Stimulated activated CD4-positive, alpha-beta T cell treated with anti-CD3 and anti-CD28 coated beads, Interleukin-1b, Interleukin-23, amount 100 ng/mL, for 1 hour (primary cell): Measurements from ENCODE around the gene KAZN.

ENCODE experiments used
- DNase-seq, 2 donors: peaks; one replicate each; pipeline ENCODE4 v3.0.0-alpha.2; 2020; ENCODE audit warnings: low read depth in 2 of 2

Gene KAZN

GRCh38 chr1:14887044-14887566 is 288.6 kb downstream of the KAZN start:
- no peak for DNase-seq

DNA sequence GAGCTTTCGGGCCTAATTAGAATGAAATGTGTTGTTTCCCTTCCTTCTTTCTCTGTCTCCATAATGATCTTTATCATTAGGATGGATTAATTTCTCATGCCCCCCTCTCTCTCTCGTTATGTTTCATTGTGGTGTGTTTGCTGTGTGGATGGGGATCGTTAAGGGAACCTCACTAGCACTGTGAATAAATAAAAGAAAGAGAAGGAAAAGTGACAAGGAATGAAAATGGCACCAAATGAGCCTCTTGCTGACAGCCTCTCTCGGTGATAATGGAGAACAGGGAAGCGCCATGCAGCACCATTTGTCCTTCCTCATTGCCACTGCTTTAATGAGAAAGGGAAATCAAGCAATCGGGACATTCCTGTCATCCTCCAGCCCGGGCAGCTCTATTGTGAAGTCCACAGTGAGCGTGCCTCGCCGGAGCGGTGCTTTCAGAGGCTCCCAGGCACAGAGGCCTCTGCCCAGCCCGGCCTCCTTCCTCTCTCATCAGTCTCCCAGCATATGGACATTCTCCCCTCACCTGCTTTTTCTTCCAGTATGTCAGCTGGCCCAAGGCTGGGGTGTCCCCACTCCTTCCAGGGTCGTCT is 289.4 kb downstream of the KAZN start:
- DNase-seq: no peak

- DNase-seq: no peak
Measured at GRCh38 chr1:14888374-14888773, 289.9 kb downstream of the KAZN start.

- DNase-seq: no peak
Measured at GRCh38 chr1:14889825-14890440, 291.4 kb downstream of the KAZN start.

DNA sequence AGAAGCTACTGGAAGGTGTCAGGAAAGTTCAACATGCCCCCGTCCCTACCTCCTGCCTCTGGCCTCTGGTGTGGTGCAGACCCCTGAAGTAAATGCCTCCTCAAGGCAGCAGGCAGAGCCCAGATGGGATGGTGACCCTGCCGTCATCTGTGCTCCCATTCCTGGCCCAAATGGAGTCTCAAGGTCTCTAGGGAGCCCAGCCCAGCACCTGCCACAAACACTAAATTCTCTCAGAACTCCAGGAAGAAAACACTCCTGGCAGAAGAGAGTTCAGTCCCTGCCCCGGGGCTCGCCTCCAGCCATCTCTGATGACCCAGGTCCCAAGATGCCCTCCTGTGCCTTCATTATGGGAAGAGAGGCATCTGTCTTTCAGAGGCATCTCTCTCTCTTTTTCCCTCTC is 293.5 kb downstream of the KAZN start:
- no peak for DNase-seq

DNA sequence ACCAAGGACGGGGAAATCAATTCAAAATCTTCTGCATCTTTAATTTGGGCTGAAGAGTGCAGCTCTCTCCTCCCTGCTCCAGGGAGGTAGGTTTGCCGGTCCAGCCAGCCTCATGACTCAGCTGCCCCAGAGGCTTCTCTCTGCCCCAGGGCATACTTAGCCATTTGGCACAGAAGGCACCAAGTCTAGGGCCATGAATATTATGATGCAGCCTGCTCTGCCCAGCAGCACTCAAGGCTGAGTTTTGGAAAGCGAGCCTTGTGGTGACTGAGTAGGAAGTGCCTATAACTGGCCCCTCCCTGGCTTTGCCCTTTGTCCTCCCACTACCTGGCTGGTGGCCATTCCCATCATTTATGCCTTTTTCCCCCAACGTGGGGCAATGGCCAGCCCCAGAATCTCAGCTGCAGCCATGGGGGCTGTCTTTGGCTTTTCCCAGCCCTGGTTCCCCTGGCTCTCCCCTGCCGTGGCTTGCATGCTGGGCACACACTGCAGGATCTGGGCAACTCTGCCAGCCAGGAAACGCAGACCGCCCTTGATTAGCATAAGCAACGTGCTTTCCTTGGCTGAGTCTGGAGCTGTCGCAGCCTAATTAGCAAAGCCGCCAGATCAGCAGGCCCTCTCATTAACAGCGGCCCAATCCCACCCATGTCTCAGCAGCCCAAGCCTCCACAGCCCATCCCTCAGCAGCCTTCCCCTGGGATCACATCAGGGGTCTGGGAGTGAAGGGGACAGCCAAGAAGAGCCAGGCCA is 296.5 kb downstream of the KAZN start:
- DNase-seq: no peak

DNA sequence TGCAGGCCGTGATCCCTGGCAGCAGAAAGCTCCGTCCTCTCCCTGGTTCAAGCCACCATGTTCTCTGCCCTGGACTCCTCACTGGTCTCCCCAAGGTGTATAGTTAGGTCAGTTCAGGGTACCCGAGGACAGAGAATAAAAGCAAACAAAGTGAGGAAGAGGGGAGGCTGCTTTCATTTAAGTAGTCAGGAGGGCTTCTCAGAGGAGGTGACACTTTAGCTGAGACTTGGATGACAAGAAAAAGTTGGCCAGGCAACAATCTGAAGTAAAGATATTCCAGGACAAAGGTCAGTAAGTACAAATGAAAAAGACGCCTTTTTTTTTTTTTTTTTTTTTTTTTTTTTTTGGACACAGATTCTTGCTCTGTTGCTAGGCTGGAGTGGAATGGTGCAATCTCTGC is 297.2 kb downstream of the KAZN start:
- no peak for DNase-seq

GRCh38 chr1:14896381-14897079 is 298.0 kb downstream of the KAZN start:
- DNase-seq: no peak

DNA sequence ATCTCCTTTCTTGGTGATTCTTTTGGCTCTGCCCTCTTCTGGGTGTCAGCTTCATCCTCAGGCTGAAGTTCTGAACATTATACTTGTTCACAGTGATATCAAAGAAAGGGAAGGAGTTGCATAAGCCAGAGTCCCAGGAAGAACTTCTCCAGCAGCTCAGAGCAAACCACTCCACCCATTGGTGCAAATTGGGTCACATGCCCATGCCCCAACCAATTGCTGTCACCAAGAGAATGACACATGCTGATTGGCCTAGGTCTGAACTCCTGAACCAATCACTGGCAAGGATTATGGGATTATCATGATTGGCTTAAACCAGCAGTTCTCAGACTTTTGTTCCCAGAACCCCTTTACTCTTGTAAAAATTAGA is 298.6 kb downstream of the KAZN start:
- no peak for DNase-seq

- DNase-seq: no peak
Measured at GRCh38 chr1:14897547-14897946, 299.1 kb downstream of the KAZN start.

GRCh38 chr1:14897997-14898645 is 299.6 kb downstream of the KAZN start:
- no peak for DNase-seq

DNA sequence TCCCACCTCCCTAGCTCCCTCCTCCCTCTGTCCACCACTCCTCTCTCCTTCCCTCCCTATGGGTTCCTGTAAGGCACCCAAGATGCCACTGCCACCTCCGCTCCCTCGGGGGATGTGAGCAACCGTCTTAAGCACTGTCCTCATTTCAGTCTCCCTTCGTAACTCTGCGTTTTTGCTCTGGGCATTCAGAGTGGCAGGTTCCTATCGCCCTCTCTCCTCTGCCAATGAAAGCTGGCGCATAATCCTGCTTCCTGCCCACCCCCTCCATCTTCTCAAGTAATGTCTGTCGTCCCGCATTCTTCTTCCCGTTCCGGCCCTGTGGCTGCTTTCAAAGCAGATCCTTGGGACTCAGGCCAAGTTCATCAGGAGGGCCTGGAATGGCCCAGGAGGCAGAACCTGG is 301.2 kb downstream of the KAZN start:
- DNase-seq: no peak

DNA sequence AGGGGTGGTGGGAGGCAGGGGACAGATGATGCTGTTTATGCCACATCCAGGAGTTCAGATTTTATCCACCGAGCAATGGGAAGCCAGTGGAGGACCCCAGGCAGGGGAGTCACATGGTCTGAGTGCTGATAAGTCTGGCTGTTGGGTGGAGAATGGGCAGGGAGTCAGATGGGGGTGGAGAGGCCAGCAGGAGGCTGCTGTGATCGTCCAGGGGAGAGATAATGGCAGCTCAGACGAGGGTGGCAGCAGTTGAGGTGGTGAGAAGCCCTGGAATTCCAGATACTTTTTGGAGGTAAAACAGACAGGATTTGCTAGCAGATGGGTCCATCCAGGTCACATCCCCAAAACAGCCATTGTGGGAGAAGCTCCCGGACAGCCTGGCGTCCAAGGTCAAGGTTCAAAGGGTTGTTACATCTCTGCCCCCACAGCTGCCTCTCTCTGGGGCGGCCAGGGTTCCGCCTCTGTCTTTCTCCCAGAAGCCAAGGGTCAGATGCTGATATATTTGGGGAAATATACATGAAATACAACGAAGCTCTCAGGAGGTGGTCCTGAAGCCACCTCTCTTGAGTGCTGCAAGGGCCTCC is 303.0 kb downstream of the KAZN start:
- no peak for DNase-seq

DNA sequence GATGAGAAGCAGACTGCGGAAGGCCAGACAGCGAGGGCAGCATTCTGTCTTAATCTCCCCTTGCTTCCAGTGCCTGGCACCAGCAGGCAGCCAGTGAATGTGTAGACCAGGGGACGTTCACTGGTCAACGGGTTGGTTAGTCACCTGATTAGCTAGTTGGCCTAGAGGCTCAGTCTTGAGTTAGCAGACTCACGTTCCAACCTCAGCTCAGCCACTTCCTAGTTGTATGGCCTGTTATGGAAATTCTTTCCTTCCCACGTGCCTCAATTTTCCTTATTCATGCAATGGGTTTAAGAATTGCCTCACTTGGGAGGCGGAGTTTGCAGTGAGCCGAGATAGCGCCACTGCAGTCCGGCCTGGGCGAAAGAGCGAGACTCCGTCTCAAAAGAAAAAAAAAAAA is 305.4 kb downstream of the KAZN start:
- DNase-seq: no peak

- no peak for DNase-seq
Measured at GRCh38 chr1:14906665-14907064, 308.2 kb downstream of the KAZN start.

- DNase-seq: no peak
Measured at GRCh38 chr1:14907416-14907815, 308.9 kb downstream of the KAZN start.

DNA sequence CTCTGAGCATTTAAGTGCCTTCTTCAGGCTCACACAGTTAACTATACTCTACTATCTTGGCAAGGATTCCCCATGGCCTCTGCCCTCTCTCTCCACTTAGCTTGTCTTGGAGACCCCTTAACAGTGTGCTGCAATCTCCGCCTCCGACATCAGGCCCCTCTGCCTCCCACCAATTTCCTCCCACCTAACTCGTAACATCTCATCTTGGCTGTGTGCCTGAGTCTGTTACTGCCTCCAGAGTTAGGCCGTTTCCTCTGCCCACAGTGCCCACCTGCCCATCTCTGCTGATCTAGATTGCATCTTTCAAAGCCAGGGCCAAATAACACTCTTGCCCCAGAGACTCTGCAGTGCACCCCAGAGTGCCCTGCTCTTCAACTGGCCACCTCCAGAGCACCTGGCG is 310.8 kb downstream of the KAZN start:
- no peak for DNase-seq

DNA sequence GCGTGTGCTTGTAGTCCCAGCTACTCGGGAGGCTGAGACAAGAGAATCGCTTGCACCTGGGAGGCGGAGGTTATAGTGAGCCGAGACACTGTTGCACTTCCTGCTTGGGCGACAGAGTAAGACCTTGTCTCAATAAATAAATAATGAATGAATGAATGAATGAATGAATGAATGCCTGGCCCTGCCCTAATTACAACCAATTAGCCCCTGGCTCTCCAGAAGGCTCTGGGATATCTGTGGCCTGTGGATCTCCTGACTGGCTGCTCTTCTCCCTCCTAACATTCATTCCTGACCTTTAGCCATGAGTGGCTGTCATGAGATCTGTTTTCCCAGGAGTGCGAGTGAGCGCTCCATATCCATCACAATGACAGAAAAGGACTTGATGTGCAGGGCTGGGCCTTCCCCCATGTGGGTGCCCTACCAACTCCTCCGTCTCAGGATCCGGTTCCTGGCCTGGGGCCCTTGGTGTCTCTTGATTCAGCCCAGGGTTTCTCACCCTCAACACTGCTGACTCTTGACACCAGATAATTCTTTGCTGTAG is 311.5 kb downstream of the KAZN start:
- DNase-seq: no peak

GRCh38 chr1:14910984-14911721 is 312.7 kb downstream of the KAZN start:
- no peak for DNase-seq

DNA sequence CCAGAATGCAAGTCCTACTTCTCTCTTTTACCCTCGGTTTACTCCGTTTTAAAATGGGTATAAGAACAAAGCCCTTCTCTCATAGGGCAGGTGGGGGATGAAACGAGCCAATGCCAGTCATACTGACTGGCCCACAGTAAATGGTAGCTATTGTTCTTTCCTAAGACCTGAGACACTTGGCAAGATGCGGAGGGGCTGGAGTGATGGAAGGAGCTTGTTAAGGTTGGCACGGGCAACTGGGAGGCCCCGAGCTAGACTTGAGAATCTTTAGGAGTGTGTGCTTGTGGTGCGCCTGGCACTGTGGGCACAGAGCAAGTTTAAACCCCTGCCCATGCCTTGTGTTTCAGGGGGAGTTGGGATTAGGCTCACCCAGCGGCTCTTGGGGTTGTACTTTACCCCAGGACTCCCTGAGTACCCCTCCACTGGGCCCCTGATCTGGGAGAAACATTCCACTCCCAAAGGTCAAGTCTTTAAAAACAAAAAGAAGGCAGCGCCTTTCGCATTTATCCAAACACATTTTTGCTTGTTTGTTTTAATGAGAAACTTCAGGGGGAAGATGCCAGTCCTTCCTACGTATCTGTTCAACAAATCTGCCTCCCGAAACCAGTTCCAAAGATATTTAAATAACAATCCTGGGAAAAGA is 314.5 kb downstream of the KAZN start:
- no peak for DNase-seq
